HepG2 (cell line): ENCODE data around the gene THUMPD2. TPM values are rescaled to one million over a fixed set of nuclear protein-coding genes. Genes with fewer than 3 reads are reported as not detected.

Experiments
- ATAC-seq: fragments of 200-7000 bp; cut with Tn5 transposase; 3 replicates; pipeline ENCODE4 v1.9.1; 2020; ENCODE audit warnings: mild to moderate bottlenecking, moderate library complexity
- BruUV-seq: library from RNA; stranded (reverse); fragments of 400-500 nt; replicated peaks from 2 replicates; lab custom pipeline; 2021; lab: Mats Ljungman, UMichigan
- CTCF ChIA-PET: fragments of 300-600 bp; formaldehyde crosslinking; extraction: SDS; loops from one replicate; lab custom pipeline; 2021; ENCODE audit warnings: low total read pairs, inconsistent platforms, low intra/inter-chr PET ratio; lab: Yijun Ruan, JAX
- POLR2A ChIA-PET: fragments of 350-600 bp; sonication (Branson Sonifier 250); formaldehyde crosslinking; loops from one replicate; lab custom pipeline; 2020; ENCODE audit warnings: antibody characterized with exemption, inconsistent platforms; lab: Yijun Ruan, JAX
- DNase-seq: peaks from one replicate; pipeline ENCODE4 v3.0.0-alpha.2; 2015; ENCODE audit warnings: low spot score
- FAIRE-seq: peaks from 3 replicates; lab custom pipeline; 2011; peaks lifted over from hg19 to GRCh38; lab: Jason Lieb, UNC
- H2AFZ ChIP-seq: one replicate; pipeline ENCODE4 v1.6.1; 2011; ENCODE audit warnings: low read length, inconsistent platforms
- H3K27ac ChIP-seq: fragments of 300-600 bp; 3 replicates; pipeline ENCODE4 v1.8.0; 2011; ENCODE audit warnings: mixed run types, mild to moderate bottlenecking, mixed read lengths, low read length, inconsistent platforms; ENCODE audit not compliant: insufficient read depth; ENCODE audit errors: extremely low read length
- H3K27me3 ChIP-seq, 2 experiments: fragments of 200-600 bp in 1 of 2; 2 replicates in 1 of 2; 3 replicates in 1 of 2; pipeline versions ENCODE4 v1.6.0 to v1.8.0; 2011; ENCODE audit warnings: low read length in 2 of 2, mild to moderate bottlenecking in 2 of 2, moderate library complexity in 2 of 2, inconsistent platforms in 1 of 2; ENCODE audit not compliant: insufficient read depth in 2 of 2, control insufficient read depth in 1 of 2
- H3K36me3 ChIP-seq, 2 experiments: fragments of 200-600 bp in 1 of 2; replicated peaks in 1 of 2; 2 replicates in 1 of 2; 3 replicates in 1 of 2; pipeline versions ENCODE4 v1.5.1 to v1.8.0; 2011; ENCODE audit warnings: low read length in 2 of 2, inconsistent platforms in 1 of 2; ENCODE audit not compliant: insufficient read depth in 2 of 2, control insufficient read depth in 1 of 2
- H3K4me1 ChIP-seq: 2 replicates; pipeline ENCODE4 v1.5.1; 2012; ENCODE audit warnings: low read length, inconsistent platforms; ENCODE audit not compliant: insufficient read depth
- H3K4me2 ChIP-seq: 2 replicates; pipeline ENCODE4 v1.6.0; 2011; ENCODE audit warnings: low read depth, low read length, inconsistent platforms
- H3K4me3 ChIP-seq, 3 experiments: fragments of 200-600 bp in 1 of 3; sonication (generic), shearing (Covaris generic) in 1 of 3; replicated peaks in 1 of 3; 2 replicates each; pipeline ENCODE4 v1.5.1; 2011 to 2016; ENCODE audit warnings: low read length in 3 of 3, inconsistent platforms in 2 of 3, low read depth in 2 of 3, mild to moderate bottlenecking in 2 of 3, control low read depth in 1 of 3, mixed read lengths in 1 of 3; ENCODE audit not compliant: insufficient read depth in 1 of 3
- H3K79me2 ChIP-seq: one replicate; pipeline ENCODE4 v1.6.1; 2011; ENCODE audit warnings: low read length, inconsistent platforms; ENCODE audit not compliant: insufficient read depth
- H3K9ac ChIP-seq: 2 replicates; pipeline ENCODE4 v1.6.0; 2011; ENCODE audit warnings: mild to moderate bottlenecking, low read depth, low read length, inconsistent platforms; ENCODE audit not compliant: insufficient read depth
- H3K9me3 ChIP-seq: 2 replicates; pipeline ENCODE4 v1.5.1; 2012; ENCODE audit warnings: mild to moderate bottlenecking, low read length
- H4K20me1 ChIP-seq: 2 replicates; pipeline ENCODE4 v1.6.0; 2011; ENCODE audit warnings: inconsistent platforms, mild to moderate bottlenecking, low read length, moderate library complexity; ENCODE audit not compliant: insufficient read depth
- ARID5B ChIP-seq: IDR thresholded peaks from 2 replicates; pipeline ENCODE4 v1.4.0; 2020; ENCODE audit warnings: mild to moderate bottlenecking, missing genetic modification reagents
- CEBPB ChIP-seq: IDR thresholded peaks from 2 replicates; pipeline ENCODE4 v1.6.1; 2011; ENCODE audit warnings: low read depth, low read length, improper control_type of control experiment, borderline replicate concordance
- CEBPG ChIP-seq: IDR thresholded peaks from 2 replicates; pipeline ENCODE4 v1.6.1; 2016
- FIP1L1 ChIP-seq: fragments of 200-400 bp; formaldehyde crosslinking; IDR thresholded peaks from 2 replicates; pipeline ENCODE4 v1.6.1; 2018; ENCODE audit warnings: low read depth, mild to moderate bottlenecking, low read length, moderate library complexity, borderline replicate concordance; ENCODE audit not compliant: insufficient read depth
- MLLT10 ChIP-seq: sonication (generic); formaldehyde crosslinking; IDR thresholded peaks from 2 replicates; pipeline ENCODE4 v1.4.0; 2020; ENCODE audit warnings: missing genetic modification reagents
- MXD1 ChIP-seq: sonication (generic); formaldehyde crosslinking; IDR thresholded peaks from 2 replicates; pipeline ENCODE4 v1.4.0; 2020; ENCODE audit warnings: mild to moderate bottlenecking, missing genetic modification reagents
- PAX8 ChIP-seq: sonication (generic); formaldehyde crosslinking; IDR thresholded peaks from 2 replicates; pipeline ENCODE4 v1.8.0; 2022; ENCODE audit warnings: mild to moderate bottlenecking, missing genetic modification reagents, borderline replicate concordance
- RARA ChIP-seq: IDR thresholded peaks from 2 replicates; pipeline ENCODE4 v1.6.1; 2016; ENCODE audit warnings: missing genetic modification reagents, missing compliant biosample characterization
- RFX3 ChIP-seq: IDR thresholded peaks from 2 replicates; pipeline ENCODE4 v1.6.1; 2016; ENCODE audit warnings: missing biosample characterization, missing genetic modification reagents
- TFDP2 ChIP-seq: sonication (generic); formaldehyde crosslinking; IDR thresholded peaks from 2 replicates; pipeline ENCODE4 v1.4.0; 2020; ENCODE audit warnings: missing genetic modification reagents
- ZNF142 ChIP-seq: sonication (generic); formaldehyde crosslinking; IDR thresholded peaks from 2 replicates; pipeline ENCODE4 v1.4.0; 2020; ENCODE audit warnings: missing genetic modification reagents
- ZNF589 ChIP-seq: sonication (generic); formaldehyde crosslinking; conservative IDR thresholded peaks from 2 replicates; pipeline ENCODE4 v1.8.0; 2022; ENCODE audit warnings: mild to moderate bottlenecking, moderate library complexity, missing genetic modification reagents
- WGBS: methylation state at CpG from one replicate; pipeline ENCODE4 v1.1.6; 2017; ENCODE audit warnings: low lambda C conversion rate; 5-methylcytosine and 5-hydroxymethylcytosine counted together
- in situ Hi-C: cut with HindIII; loops from 2 replicates; pipeline ENCODE4 v1.10.0; 2017; ENCODE audit warnings: low pct_unique_long_range_greater_than_20kb; ENCODE audit not compliant: extremely low pct_ligation_motif_present
- intact Hi-C: fragments of 100-400 bp; cut with micrococcal nuclease; formaldehyde crosslinking; loops from one replicate; pipeline ENCODE4 v1.10.0; 2022; ENCODE audit not compliant: unreplicated experiment
- polyA plus RNA-seq, 8 experiments: library from polyadenylated mRNA; depleted of rRNA in 3 of 8; stranded (reverse) in 7 of 8; unstranded in 1 of 8; fragments of >200 nt; fragmentation: Illumina TruSeq in 4 of 8; extraction: Trizol in 4 of 8; gene quantifications; 2 replicates each; pipeline versions ENCODE4 v1.2.1 to v1.2.3, GENCODE V29; 2011 to 2016; ENCODE audit warnings: low read depth in 4 of 8, missing spikeins in 1 of 8, mixed read lengths in 1 of 8; ENCODE audit not compliant: insufficient read depth in 1 of 8
- total RNA-seq, 5 experiments: library from RNA; depleted of rRNA; stranded (reverse); fragments of >200 nt; fragmentation: Illumina TruSeq; extraction: Trizol; gene quantifications; 2 replicates each; pipeline ENCODE4 v1.2.3, GENCODE V29; 2016; ENCODE audit warnings: low read depth in 1 of 5

THUMPD2 gene
- total and polyA plus RNA-seq, 2 of the 13 experiments (the other 11 are each of a cell fraction or from before 2014, with no cell fraction given): 11.8 to 15.6 TPM

- no peaks in the 10 kb centered on the region for H3K9me3 ChIP-seq
- H3K9ac ChIP-seq: no peak overlapping the region
- BruUV-seq: no TSS peak
- DNase-seq (no peak), ATAC-seq (no peak), FAIRE-seq (no peak)
- in situ Hi-C loops: no loop called here
- H3K27ac ChIP-seq: no peak overlapping the region
- TF ChIP-seq MXD1 (CRISPR knock-in tag) (no peak), ZNF142 (CRISPR knock-in tag) (no peak), CEBPB (no peak), RARA (no peak), MLLT10 (no peak), FIP1L1 (no peak), PAX8 (CRISPR knock-in tag) (no peak), TFDP2 (CRISPR knock-in tag) (no peak), RFX3 (CRISPR knock-in tag) (no peak), ARID5B (CRISPR knock-in tag) (no peak), CEBPG (CRISPR knock-in tag) (no peak), ZNF589 (CRISPR knock-in tag) (no peak)
- POLR2A ChIA-PET: no interaction called here
- peaks cover 22 to 73% of the 10 kb centered on the region in 2 experiments for H3K36me3 ChIP-seq
- no peak overlapping the region for H3K4me2 ChIP-seq
- no peaks in the 10 kb centered on the region for H3K79me2 ChIP-seq
- CTCF ChIA-PET: no interaction called here
- intact Hi-C loops: no loop called here
- H4K20me1 ChIP-seq: no peaks in the 10 kb centered on the region; the same call in 1 of the 2 replicates
- H2AFZ ChIP-seq: no peak overlapping the region
- no peaks in the 10 kb centered on the region for H3K27me3 ChIP-seq
- WGBS: 97% methylated on average over 4 of the region's 4 CpGs
- H3K4me1 ChIP-seq: no peaks in the 10 kb centered on the region
- no peak overlapping the region for H3K4me3 ChIP-seq
These were observed 21.9 kb downstream of the THUMPD2 start for GRCh38 chr2:39757156-39757555.
